Activated naive CD8-positive, alpha-beta T cell (primary cell): ENCODE data around the gene PTPRN2.

Source experiments
- H3K27ac Mint-ChIP-seq: one replicate; pipeline ENCODE4 v1.8.0; 2021; ENCODE audit warnings: mixed read lengths
- H3K27me3 Mint-ChIP-seq: one replicate; pipeline ENCODE4 v1.8.0; 2021; ENCODE audit warnings: mixed read lengths
- H3K36me3 Mint-ChIP-seq: one replicate; pipeline ENCODE4 v1.8.0; 2021; ENCODE audit warnings: mixed read lengths
- H3K4me1 Mint-ChIP-seq: one replicate; pipeline ENCODE4 v1.8.0; 2021; ENCODE audit warnings: low read depth, mixed read lengths
- H3K4me3 Mint-ChIP-seq: one replicate; pipeline ENCODE4 v1.8.0; 2021; ENCODE audit warnings: mild to moderate bottlenecking, mixed read lengths
- H3K9me3 Mint-ChIP-seq: one replicate; pipeline ENCODE4 v1.8.0; 2021; ENCODE audit warnings: low read depth, mixed read lengths

Gene PTPRN2

GRCh38 chr7:157584420-157584819 lies 1003.2 kb downstream of the PTPRN2 start:
- no peak overlapping the region for H3K27ac Mint-ChIP-seq
- no peaks in the 10 kb centered on the region for H3K36me3 Mint-ChIP-seq
- peaks cover 10% of the 10 kb centered on the region for H3K27me3 Mint-ChIP-seq
- peak overlapping the region; percentile 23 for H3K4me3 Mint-ChIP-seq
- H3K4me1 Mint-ChIP-seq, result peaks cover 20% of the 10 kb centered on the region
- no peaks in the 10 kb centered on the region for H3K9me3 Mint-ChIP-seq

GRCh38 chr7:157581740-157582139 lies 1005.9 kb downstream of the PTPRN2 start:
- H3K27me3 Mint-ChIP-seq, result peaks cover 5% of the 10 kb centered on the region
- H3K4me1 Mint-ChIP-seq, result peaks cover 23% of the 10 kb centered on the region
- H3K4me3 Mint-ChIP-seq, result no peak overlapping the region

GRCh38 chr7:157580324-157580723 lies 1007.3 kb downstream of the PTPRN2 start:
- H3K36me3 Mint-ChIP-seq, result no peaks in the 10 kb centered on the region
- no peak overlapping the region for H3K4me3 Mint-ChIP-seq
- no peaks in the 10 kb centered on the region for H3K9me3 Mint-ChIP-seq
- peaks cover 27% of the 10 kb centered on the region for H3K4me1 Mint-ChIP-seq
- peaks cover 5% of the 10 kb centered on the region for H3K27me3 Mint-ChIP-seq
- H3K27ac Mint-ChIP-seq, result no peak overlapping the region

More at GRCh38 chr7:157581740-157582139, 1005.9 kb downstream of the PTPRN2 start:
- H3K36me3 Mint-ChIP-seq, result no peaks in the 10 kb centered on the region
- H3K9me3 Mint-ChIP-seq, result no peaks in the 10 kb centered on the region
- H3K27ac Mint-ChIP-seq, result no peak overlapping the region

- no peaks in the 10 kb centered on the region for H3K36me3 Mint-ChIP-seq
- no peak overlapping the region for H3K27ac Mint-ChIP-seq
- H3K4me1 Mint-ChIP-seq, result peaks cover 18% of the 10 kb centered on the region
- H3K9me3 Mint-ChIP-seq, result no peaks in the 10 kb centered on the region
- H3K27me3 Mint-ChIP-seq, result peaks cover 1% of the 10 kb centered on the region
- no peak overlapping the region for H3K4me3 Mint-ChIP-seq
Measured at GRCh38 chr7:157579425-157579824, 1008.2 kb downstream of the PTPRN2 start.

GRCh38 chr7:157577796-157578339 lies 1009.8 kb downstream of the PTPRN2 start:
- no peaks in the 10 kb centered on the region for H3K9me3 Mint-ChIP-seq
- no peak overlapping the region for H3K27ac Mint-ChIP-seq
- H3K4me1 Mint-ChIP-seq, result peaks cover 24% of the 10 kb centered on the region
- H3K4me3 Mint-ChIP-seq, result no peak overlapping the region
- no peaks in the 10 kb centered on the region for H3K36me3 Mint-ChIP-seq
- H3K27me3 Mint-ChIP-seq, result peaks cover 1% of the 10 kb centered on the region

GRCh38 chr7:157577061-157577460 lies 1010.6 kb downstream of the PTPRN2 start:
- H3K27ac Mint-ChIP-seq, result peak overlapping the region; percentile 74
- no peaks in the 10 kb centered on the region for H3K9me3 Mint-ChIP-seq
- peak overlapping the region; percentile 81 for H3K4me3 Mint-ChIP-seq
- H3K27me3 Mint-ChIP-seq, result peaks cover under 1% of the 10 kb centered on the region
- H3K36me3 Mint-ChIP-seq, result no peaks in the 10 kb centered on the region
- peaks cover 24% of the 10 kb centered on the region for H3K4me1 Mint-ChIP-seq

GRCh38 chr7:157576415-157576814 lies 1011.2 kb downstream of the PTPRN2 start:
- Mint-ChIP-seq H3K27ac (peak overlapping the region; percentile 74), H3K4me3 (peak overlapping the region; percentile 81), H3K4me1 (peaks cover 24% of the 10 kb centered on the region), H3K9me3 (no peaks in the 10 kb centered on the region), H3K27me3 (no peaks in the 10 kb centered on the region), H3K36me3 (no peaks in the 10 kb centered on the region)

GRCh38 chr7:157575777-157576176 lies 1011.8 kb downstream of the PTPRN2 start:
- Mint-ChIP-seq H3K4me1 (peaks cover 24% of the 10 kb centered on the region), H3K36me3 (no peaks in the 10 kb centered on the region), H3K9me3 (no peaks in the 10 kb centered on the region), H3K27me3 (no peaks in the 10 kb centered on the region), H3K4me3 (peak overlapping the region; percentile 81), H3K27ac (peak overlapping the region; percentile 74)

- Mint-ChIP-seq H3K9me3 (no peaks in the 10 kb centered on the region), H3K27me3 (no peaks in the 10 kb centered on the region), H3K36me3 (no peaks in the 10 kb centered on the region), H3K27ac (no peak overlapping the region), H3K4me3 (peak overlapping the region; percentile 20), H3K4me1 (peaks cover 27% of the 10 kb centered on the region)
Measured at GRCh38 chr7:157574914-157575586, 1012.6 kb downstream of the PTPRN2 start.

- Mint-ChIP-seq H3K4me1 (peaks cover 32% of the 10 kb centered on the region), H3K9me3 (no peaks in the 10 kb centered on the region), H3K36me3 (no peaks in the 10 kb centered on the region), H3K27ac (no peak overlapping the region), H3K27me3 (no peaks in the 10 kb centered on the region), H3K4me3 (no peak overlapping the region)
Measured at GRCh38 chr7:157574120-157574825, 1013.4 kb downstream of the PTPRN2 start.

GRCh38 chr7:157573244-157573643 lies 1014.4 kb downstream of the PTPRN2 start:
- Mint-ChIP-seq H3K27ac (no peak overlapping the region), H3K4me1 (peaks cover 42% of the 10 kb centered on the region), H3K27me3 (no peaks in the 10 kb centered on the region), H3K9me3 (no peaks in the 10 kb centered on the region), H3K4me3 (no peak overlapping the region), H3K36me3 (no peaks in the 10 kb centered on the region)

GRCh38 chr7:157572622-157573021 lies 1015.0 kb downstream of the PTPRN2 start:
- Mint-ChIP-seq H3K4me1 (peaks cover 46% of the 10 kb centered on the region), H3K36me3 (no peaks in the 10 kb centered on the region)

GRCh38 chr7:157570531-157571200 lies 1017.0 kb downstream of the PTPRN2 start:
- Mint-ChIP-seq H3K9me3 (no peaks in the 10 kb centered on the region), H3K36me3 (no peaks in the 10 kb centered on the region), H3K4me1 (peaks cover 36% of the 10 kb centered on the region), H3K27me3 (no peaks in the 10 kb centered on the region), H3K27ac (no peak overlapping the region), H3K4me3 (no peak overlapping the region)

More at GRCh38 chr7:157572622-157573021, 1015.0 kb downstream of the PTPRN2 start:
- Mint-ChIP-seq H3K27me3 (no peaks in the 10 kb centered on the region), H3K27ac (no peak overlapping the region), H3K9me3 (no peaks in the 10 kb centered on the region), H3K4me3 (no peak overlapping the region)

- no peaks in the 10 kb centered on the region for H3K27me3 Mint-ChIP-seq
- peaks cover 33% of the 10 kb centered on the region for H3K4me1 Mint-ChIP-seq
- H3K36me3 Mint-ChIP-seq, result no peaks in the 10 kb centered on the region
- H3K4me3 Mint-ChIP-seq, result peak overlapping the region; percentile 40
- no peak overlapping the region for H3K27ac Mint-ChIP-seq
- H3K9me3 Mint-ChIP-seq, result no peaks in the 10 kb centered on the region
Measured at GRCh38 chr7:157569967-157570366, 1017.7 kb downstream of the PTPRN2 start.
